ENCODE measurements around the gene PIP5K1B. TPM values are rescaled to one million over a fixed set of nuclear protein-coding genes. Genes with fewer than 3 reads are reported as not detected.
"Not testable (repeated sequence)": the region's sequence is repeated elsewhere in the genome, so short reads cannot be mapped to it uniquely, and the experiment has no call there.

The PIP5K1B gene
- total RNA-seq, 1 experiment from 2014 or later, result not detected

- no peak overlapping the region for H3K4me2 ChIP-seq (ENCODE audit: low read depth, low read length, poor library complexity, severe bottlenecking)
- no peak overlapping the region for H3K27ac ChIP-seq (ENCODE audit: low read length)
- no peaks in the 10 kb centered on the region for H4K20me1 ChIP-seq (ENCODE audit: insufficient read depth, low read depth, low read length)
- no peak for DNase-seq
- H3K4me3 ChIP-seq (ENCODE audit: low read length), result no peak overlapping the region
- H3K9ac ChIP-seq (ENCODE audit: low read length), result no peak overlapping the region
- no peaks in the 10 kb centered on the region for H3K27me3 ChIP-seq (ENCODE audit: low read length)
- H3K9me3 ChIP-seq (ENCODE audit: low read length), result no peaks in the 10 kb centered on the region
- no peak overlapping the region for H2AFZ ChIP-seq (ENCODE audit: low read length)
- no peaks in the 10 kb centered on the region for H3K36me3 ChIP-seq (ENCODE audit: insufficient read depth, low read length)
- H3K9me2 ChIP-seq (replicated peaks; ENCODE audit: insufficient read depth, low read length), result no peaks in the 10 kb centered on the region
- no peaks in the 10 kb centered on the region for H3K79me2 ChIP-seq (ENCODE audit: low read length)
- H3K4me1 ChIP-seq (ENCODE audit: low read length), result peaks cover 3% of the 10 kb centered on the region; the same call in 1 of the 2 replicates
These were observed 19.8 kb upstream of the PIP5K1B start for GRCh38 chr9:68685213-68685612.

GRCh38 chr9:68685770-68686169 lies 19.3 kb upstream of the PIP5K1B start:
- Histone ChIP-seq H2AFZ (ENCODE audit: low read length) (no peak overlapping the region), H3K4me2 (ENCODE audit: low read depth, low read length, poor library complexity, severe bottlenecking) (no peak overlapping the region), H4K20me1 (ENCODE audit: insufficient read depth, low read depth, low read length) (no peaks in the 10 kb centered on the region), H3K27me3 (ENCODE audit: low read length) (no peaks in the 10 kb centered on the region), H3K4me1 (ENCODE audit: low read length) (peaks cover 3% of the 10 kb centered on the region; the same call in 1 of the 2 replicates), H3K79me2 (ENCODE audit: low read length) (no peaks in the 10 kb centered on the region), H3K9me2 (replicated peaks; ENCODE audit: insufficient read depth, low read length) (no peaks in the 10 kb centered on the region), H3K9me3 (ENCODE audit: low read length) (no peaks in the 10 kb centered on the region), H3K36me3 (ENCODE audit: insufficient read depth, low read length) (no peaks in the 10 kb centered on the region), H3K9ac (ENCODE audit: low read length) (no peak overlapping the region), H3K4me3 (ENCODE audit: low read length) (no peak overlapping the region), H3K27ac (ENCODE audit: low read length) (no peak overlapping the region)
- DNase-seq, result peak; percentile 84

DNA sequence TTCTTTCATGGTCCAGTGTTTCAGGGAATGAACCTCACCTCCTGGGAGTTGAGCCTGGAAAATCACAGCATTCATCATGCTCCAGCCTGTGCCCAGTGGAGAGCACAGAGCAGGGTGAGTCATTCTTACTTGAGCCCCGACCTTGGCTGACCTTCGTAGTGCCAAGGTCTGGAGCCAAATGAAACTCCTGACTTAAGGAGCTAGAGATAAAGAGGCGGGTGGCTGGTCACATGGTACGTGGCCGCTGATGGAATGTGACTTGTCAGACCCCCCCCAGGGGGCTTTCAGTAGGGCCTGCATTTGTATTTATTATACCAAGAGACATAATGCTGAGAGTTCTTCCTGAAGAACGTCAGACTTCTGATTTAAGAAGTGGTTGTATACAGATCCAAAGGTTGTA lies 15.0 kb upstream of the PIP5K1B start:
- no peak overlapping the region for H3K27ac ChIP-seq (ENCODE audit: low read length)
- H3K9me2 ChIP-seq (replicated peaks; ENCODE audit: insufficient read depth, low read length), result no peaks in the 10 kb centered on the region
- peaks cover 3% of the 10 kb centered on the region; the same call in 1 of the 2 replicates for H3K4me1 ChIP-seq (ENCODE audit: low read length)
- no peak overlapping the region for H2AFZ ChIP-seq (ENCODE audit: low read length)
- H4K20me1 ChIP-seq (ENCODE audit: insufficient read depth, low read depth, low read length), result no peaks in the 10 kb centered on the region
- DNase-seq, result no peak
- H3K79me2 ChIP-seq (ENCODE audit: low read length), result no peaks in the 10 kb centered on the region
- no peak overlapping the region for H3K9ac ChIP-seq (ENCODE audit: low read length)
- H3K36me3 ChIP-seq (ENCODE audit: insufficient read depth, low read length), result no peaks in the 10 kb centered on the region
- H3K9me3 ChIP-seq (ENCODE audit: low read length), result no peaks in the 10 kb centered on the region
- H3K27me3 ChIP-seq (ENCODE audit: low read length), result no peaks in the 10 kb centered on the region
- H3K4me3 ChIP-seq (ENCODE audit: low read length), result no peak overlapping the region
- no peak overlapping the region for H3K4me2 ChIP-seq (ENCODE audit: low read depth, low read length, poor library complexity, severe bottlenecking)

DNA sequence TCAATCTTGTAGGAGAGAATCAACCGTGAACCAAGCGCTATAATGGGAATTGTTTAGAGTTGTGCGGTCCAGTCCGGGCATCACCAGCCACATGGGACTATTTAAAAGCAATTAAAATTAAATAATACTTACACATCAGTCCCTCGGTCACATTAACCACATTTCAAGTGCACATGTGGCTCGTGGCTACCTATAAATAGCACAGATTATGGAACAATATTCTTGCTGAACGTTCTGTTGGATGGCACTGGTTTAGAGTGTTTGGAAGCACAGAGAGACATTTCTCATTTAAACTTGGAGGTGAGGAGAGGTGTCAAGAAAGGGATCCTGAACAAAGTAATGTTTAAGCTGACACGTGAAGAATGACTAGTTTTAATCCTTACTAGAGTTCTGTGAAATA lies 12.5 kb upstream of the PIP5K1B start:
- no peak overlapping the region for H3K27ac ChIP-seq (ENCODE audit: low read length)
- H3K4me1 ChIP-seq (ENCODE audit: low read length), result no peaks in the 10 kb centered on the region
- no peak overlapping the region for H3K4me2 ChIP-seq (ENCODE audit: low read depth, low read length, poor library complexity, severe bottlenecking)
- no peak overlapping the region for H3K4me3 ChIP-seq (ENCODE audit: low read length)
- no peak for DNase-seq
- no peaks in the 10 kb centered on the region for H3K9me2 ChIP-seq (replicated peaks; ENCODE audit: insufficient read depth, low read length)
- H3K9me3 ChIP-seq (ENCODE audit: low read length), result no peaks in the 10 kb centered on the region
- H3K27me3 ChIP-seq (ENCODE audit: low read length), result no peaks in the 10 kb centered on the region
- no peaks in the 10 kb centered on the region for H3K36me3 ChIP-seq (ENCODE audit: insufficient read depth, low read length)
- H4K20me1 ChIP-seq (ENCODE audit: insufficient read depth, low read depth, low read length), result no peaks in the 10 kb centered on the region
- H3K9ac ChIP-seq (ENCODE audit: low read length), result no peak overlapping the region
- no peaks in the 10 kb centered on the region for H3K79me2 ChIP-seq (ENCODE audit: low read length)
- H2AFZ ChIP-seq (ENCODE audit: low read length), result no peak overlapping the region

DNA sequence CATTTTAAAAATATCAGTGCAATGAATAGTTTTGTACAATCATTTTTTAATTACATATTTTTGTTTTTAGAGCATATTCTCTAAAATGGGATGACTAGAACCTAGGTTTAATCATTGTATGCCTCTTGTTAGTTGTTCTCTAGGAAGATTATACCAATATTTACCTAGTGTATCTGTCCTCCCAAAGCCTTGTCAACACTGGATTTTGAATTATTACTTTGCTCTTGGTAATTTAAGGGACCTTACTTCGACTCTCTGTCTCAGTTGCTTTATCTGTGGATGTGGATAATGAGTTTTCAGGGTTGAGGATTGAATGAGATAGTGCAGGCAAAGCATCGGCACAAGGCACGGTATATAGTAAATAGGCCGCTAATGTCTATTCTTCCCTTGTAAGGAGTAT lies 10.9 kb upstream of the PIP5K1B start:
- Histone ChIP-seq H3K4me1 (ENCODE audit: low read length) (no peaks in the 10 kb centered on the region), H3K9me2 (replicated peaks; ENCODE audit: insufficient read depth, low read length) (no peaks in the 10 kb centered on the region), H3K36me3 (ENCODE audit: insufficient read depth, low read length) (no peaks in the 10 kb centered on the region), H3K9ac (ENCODE audit: low read length) (no peak overlapping the region), H3K4me2 (ENCODE audit: low read depth, low read length, poor library complexity, severe bottlenecking) (no peak overlapping the region), H3K79me2 (ENCODE audit: low read length) (no peaks in the 10 kb centered on the region), H4K20me1 (ENCODE audit: insufficient read depth, low read depth, low read length) (no peaks in the 10 kb centered on the region), H2AFZ (ENCODE audit: low read length) (no peak overlapping the region), H3K4me3 (ENCODE audit: low read length) (no peak overlapping the region), H3K27me3 (ENCODE audit: low read length) (no peaks in the 10 kb centered on the region), H3K27ac (ENCODE audit: low read length) (no peak overlapping the region), H3K9me3 (ENCODE audit: low read length) (no peaks in the 10 kb centered on the region)
- no peak for DNase-seq

DNA sequence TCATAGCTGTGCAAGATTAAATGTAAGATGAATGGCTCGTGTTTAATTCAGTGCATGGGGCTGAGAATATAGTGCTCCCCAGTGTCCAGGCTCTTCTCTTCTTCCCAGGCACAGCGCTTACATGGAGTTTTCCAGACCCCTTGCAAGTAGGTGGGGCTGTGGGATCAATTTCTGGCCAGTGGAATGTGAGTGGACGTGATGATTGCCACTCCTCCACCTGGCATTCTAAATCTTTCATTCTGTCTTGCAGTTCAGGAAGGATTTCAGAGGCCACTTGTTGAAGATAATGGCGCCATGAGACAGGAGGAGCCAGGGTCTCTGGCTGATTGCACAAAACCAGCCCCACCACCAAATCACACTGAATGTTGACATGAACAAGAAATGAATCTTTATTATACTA lies 7.2 kb upstream of the PIP5K1B start:
- no peak overlapping the region for H3K27ac ChIP-seq (ENCODE audit: low read length)
- H3K9me3 ChIP-seq (ENCODE audit: low read length), result no peaks in the 10 kb centered on the region
- H3K4me1 ChIP-seq (ENCODE audit: low read length), result no peaks in the 10 kb centered on the region
- no peak for DNase-seq
- H3K4me2 ChIP-seq (ENCODE audit: low read depth, low read length, poor library complexity, severe bottlenecking), result no peak overlapping the region
- no peak overlapping the region for H3K9ac ChIP-seq (ENCODE audit: low read length)
- no peaks in the 10 kb centered on the region for H3K9me2 ChIP-seq (replicated peaks; ENCODE audit: insufficient read depth, low read length)
- H4K20me1 ChIP-seq (ENCODE audit: insufficient read depth, low read depth, low read length), result no peaks in the 10 kb centered on the region
- no peak overlapping the region for H3K4me3 ChIP-seq (ENCODE audit: low read length)
- H3K27me3 ChIP-seq (ENCODE audit: low read length), result no peaks in the 10 kb centered on the region
- no peaks in the 10 kb centered on the region for H3K36me3 ChIP-seq (ENCODE audit: insufficient read depth, low read length)
- no peak overlapping the region for H2AFZ ChIP-seq (ENCODE audit: low read length)
- no peaks in the 10 kb centered on the region for H3K79me2 ChIP-seq (ENCODE audit: low read length)

GRCh38 chr9:68698943-68699509 lies 6.0 kb upstream of the PIP5K1B start:
- no peak overlapping the region for H3K9ac ChIP-seq (ENCODE audit: low read length)
- no peaks in the 10 kb centered on the region for H3K36me3 ChIP-seq (ENCODE audit: insufficient read depth, low read length)
- H3K4me2 ChIP-seq (ENCODE audit: low read depth, low read length, poor library complexity, severe bottlenecking), result no peak overlapping the region
- H3K4me3 ChIP-seq (ENCODE audit: low read length), result no peak overlapping the region
- no peaks in the 10 kb centered on the region for H4K20me1 ChIP-seq (ENCODE audit: insufficient read depth, low read depth, low read length)
- H2AFZ ChIP-seq (ENCODE audit: low read length), result no peak overlapping the region
- no peak overlapping the region for H3K27ac ChIP-seq (ENCODE audit: low read length)
- H3K79me2 ChIP-seq (ENCODE audit: low read length), result no peaks in the 10 kb centered on the region
- no peaks in the 10 kb centered on the region for H3K27me3 ChIP-seq (ENCODE audit: low read length)
- DNase-seq, result no peak
- no peaks in the 10 kb centered on the region for H3K9me3 ChIP-seq (ENCODE audit: low read length)
- no peaks in the 10 kb centered on the region for H3K9me2 ChIP-seq (replicated peaks; ENCODE audit: insufficient read depth, low read length)
- no peaks in the 10 kb centered on the region for H3K4me1 ChIP-seq (ENCODE audit: low read length)

- H3K27ac ChIP-seq (ENCODE audit: low read length); H2AFZ ChIP-seq (ENCODE audit: low read length); H3K4me3 ChIP-seq (ENCODE audit: low read length); H4K20me1 ChIP-seq (ENCODE audit: insufficient read depth, low read depth, low read length); H3K4me2 ChIP-seq (ENCODE audit: low read depth, low read length, poor library complexity, severe bottlenecking); H3K79me2 ChIP-seq (ENCODE audit: low read length); H3K9me2 ChIP-seq (replicated peaks; ENCODE audit: insufficient read depth, low read length); H3K36me3 ChIP-seq (ENCODE audit: insufficient read depth, low read length); H3K9ac ChIP-seq (ENCODE audit: low read length); H3K27me3 ChIP-seq (ENCODE audit: low read length); H3K4me1 ChIP-seq (ENCODE audit: low read length); DNase-seq; H3K9me3 ChIP-seq (ENCODE audit: low read length): not testable (repeated sequence)
These were observed 5.4 kb upstream of the PIP5K1B start for GRCh38 chr9:68699625-68700024.

DNA sequence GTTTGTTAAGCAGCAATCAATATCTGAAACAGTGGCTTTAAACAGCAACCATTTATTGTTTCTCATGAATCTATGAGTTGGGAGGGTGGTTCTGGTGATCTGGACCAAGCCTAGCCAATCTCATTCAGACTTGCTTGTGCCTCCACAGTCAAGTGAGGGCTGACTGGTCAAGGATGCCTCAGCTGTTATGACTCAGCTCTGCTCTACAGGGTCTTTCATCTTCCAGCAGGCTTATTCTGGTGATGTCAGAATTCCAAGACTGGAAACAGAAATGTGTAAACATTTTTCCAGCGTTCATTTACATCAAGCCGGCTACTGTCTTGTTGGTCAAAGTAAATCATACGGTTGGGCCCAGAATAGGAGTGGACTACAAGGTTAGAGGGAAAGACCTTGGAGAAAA lies 2.5 kb upstream of the PIP5K1B start:
- Histone ChIP-seq H3K9ac (ENCODE audit: low read length) (no peak overlapping the region), H3K4me1 (ENCODE audit: low read length) (peaks cover 19% of the 10 kb centered on the region), H3K79me2 (ENCODE audit: low read length) (no peaks in the 10 kb centered on the region), H2AFZ (ENCODE audit: low read length) (no peak overlapping the region), H4K20me1 (ENCODE audit: insufficient read depth, low read depth, low read length) (no peaks in the 10 kb centered on the region), H3K9me2 (replicated peaks; ENCODE audit: insufficient read depth, low read length) (no peaks in the 10 kb centered on the region), H3K27ac (ENCODE audit: low read length) (no peak overlapping the region), H3K27me3 (ENCODE audit: low read length) (no peaks in the 10 kb centered on the region; the same call in 1 of the 2 replicates), H3K4me2 (ENCODE audit: low read depth, low read length, poor library complexity, severe bottlenecking) (no peak overlapping the region), H3K4me3 (ENCODE audit: low read length) (no peak overlapping the region), H3K9me3 (ENCODE audit: low read length) (no peaks in the 10 kb centered on the region), H3K36me3 (ENCODE audit: insufficient read depth, low read length) (no peaks in the 10 kb centered on the region)
- no peak for DNase-seq
